NCI-H510A (cell line): ENCODE data around the gene ACER2.

Experiments used
- DNase-seq: peaks from one replicate; lab custom pipeline; 2025; lab: John Stamatoyannopoulos, UW

Gene ACER2

GRCh38 chr9:19456426-19456825, 47.6 kb downstream of the ACER2 start:
- DNase-seq = no peak

- peak; percentile 29 for DNase-seq
These were observed 48.3 kb downstream of the ACER2 start for GRCh38 chr9:19456996-19457692.

GRCh38 chr9:19457693-19458009, 48.8 kb downstream of the ACER2 start:
- DNase-seq = no peak

- DNase-seq = no peak
These were observed 51.4 kb downstream of the ACER2 start for GRCh38 chr9:19460243-19460642.

- DNase-seq = no peak
These were observed 52.3 kb downstream of the ACER2 start for GRCh38 chr9:19461135-19461534.

- DNase-seq = no peak
These were observed 55.4 kb downstream of the ACER2 start for GRCh38 chr9:19464061-19464763.

- no peak for DNase-seq
These were observed 56.2 kb downstream of the ACER2 start for GRCh38 chr9:19464764-19465585.

- no peak for DNase-seq
These were observed 56.9 kb downstream of the ACER2 start for GRCh38 chr9:19465586-19466279.

- DNase-seq = no peak
These were observed 57.5 kb downstream of the ACER2 start for GRCh38 chr9:19466280-19466639.

- no peak for DNase-seq
These were observed 60.5 kb downstream of the ACER2 start for GRCh38 chr9:19469271-19469670.

GRCh38 chr9:19470567-19470966, 61.8 kb downstream of the ACER2 start:
- no peak for DNase-seq

- DNase-seq = no peak
These were observed 62.3 kb downstream of the ACER2 start for GRCh38 chr9:19470981-19471650.

GRCh38 chr9:19471737-19472648, 63.2 kb downstream of the ACER2 start:
- DNase-seq = peak; percentile 6

GRCh38 chr9:19473605-19474004, 64.8 kb downstream of the ACER2 start:
- DNase-seq = no peak

GRCh38 chr9:19479874-19480273, 71.1 kb downstream of the ACER2 start:
- DNase-seq = no peak

- DNase-seq = no peak
These were observed 71.5 kb downstream of the ACER2 start for GRCh38 chr9:19480345-19480744.

- no peak for DNase-seq
These were observed 72.5 kb downstream of the ACER2 start for GRCh38 chr9:19481121-19481870.

GRCh38 chr9:19481971-19482404, 73.2 kb downstream of the ACER2 start:
- DNase-seq = no peak

GRCh38 chr9:19484699-19485098, 75.9 kb downstream of the ACER2 start:
- no peak for DNase-seq

- peak; percentile 39 for DNase-seq
These were observed 76.4 kb downstream of the ACER2 start for GRCh38 chr9:19485193-19485592.
